GM21423 (cell line): ENCODE measurements around the gene TESPA1.
"Not testable (repeated sequence)": the region's sequence is repeated elsewhere in the genome, so short reads cannot be mapped to it uniquely, and the experiment has no call there.

Experiments used
- ATAC-seq: cut with Tn5 transposase; IDR thresholded peaks from one replicate; pipeline ENCODE4 v1.9.1; 2021; ENCODE audit warnings: mild to moderate bottlenecking, moderate library complexity; ENCODE audit not compliant: unreplicated experiment

TESPA1 gene

GRCh38 chr12:54984658-54985376 is at the start of gene TESPA1:
Gene TESPA1, minus strand, starts transcription at chr12:54984762. Its CDS starts 10,200 bp downstream, at chr12:54974562.
- ATAC-seq: peak; percentile 97

GRCh38 chr12:55034218-55034617 is 49.7 kb upstream of the TESPA1 start:
- ATAC-seq: no peak

GRCh38 chr12:55025508-55025907 is 40.9 kb upstream of the TESPA1 start:
- ATAC-seq: no peak

GRCh38 chr12:55024575-55024974 is 40.0 kb upstream of the TESPA1 start:
- ATAC-seq: no peak

- ATAC-seq: no peak
Observed at GRCh38 chr12:55019784-55020183, 35.2 kb upstream of the TESPA1 start, which contains the start of gene NEUROD4. Gene NEUROD4, plus strand, starts transcription at chr12:55019974. Its CDS starts 6,466 bp downstream, at chr12:55026440.

- no peak for ATAC-seq
Observed at GRCh38 chr12:55017416-55017925, 32.9 kb upstream of the TESPA1 start.

- ATAC-seq: no peak
Observed at GRCh38 chr12:55008944-55009585, 24.5 kb upstream of the TESPA1 start.

GRCh38 chr12:55002355-55002754 is 17.8 kb upstream of the TESPA1 start:
- ATAC-seq: no peak

GRCh38 chr12:55001198-55001868 is 16.8 kb upstream of the TESPA1 start:
- no peak for ATAC-seq

GRCh38 chr12:54998958-54999510 is 14.5 kb upstream of the TESPA1 start:
- ATAC-seq: no peak

GRCh38 chr12:54997929-54998522 is 13.5 kb upstream of the TESPA1 start:
- no peak for ATAC-seq

GRCh38 chr12:54996205-54996604 is 11.6 kb upstream of the TESPA1 start:
- no peak for ATAC-seq

- peak; percentile 44 for ATAC-seq
Observed at GRCh38 chr12:54993181-54993835, 8.7 kb upstream of the TESPA1 start.

GRCh38 chr12:54991991-54992375 is 7.4 kb upstream of the TESPA1 start:
- ATAC-seq: no peak

GRCh38 chr12:54991161-54991990 is 6.8 kb upstream of the TESPA1 start:
- ATAC-seq: peak; percentile 73

- ATAC-seq: no peak
Observed at GRCh38 chr12:54989829-54990228, 5.3 kb upstream of the TESPA1 start.

- ATAC-seq: no peak
Observed at GRCh38 chr12:54988402-54989054, 4.0 kb upstream of the TESPA1 start.

GRCh38 chr12:54987611-54988231 is 3.2 kb upstream of the TESPA1 start:
- ATAC-seq: no peak

- ATAC-seq: not testable (repeated sequence)
Observed at GRCh38 chr12:54986773-54987172, 2.2 kb upstream of the TESPA1 start.
